ENCODE measurements around the gene CD3D. TPM values are rescaled to one million over a fixed set of nuclear protein-coding genes. Genes with fewer than 3 reads are reported as not detected.

CD3D gene
- total and polyA plus RNA-seq, 3 experiments from 2014 or later = 426 to 1,253 (median 438) TPM

DNA sequence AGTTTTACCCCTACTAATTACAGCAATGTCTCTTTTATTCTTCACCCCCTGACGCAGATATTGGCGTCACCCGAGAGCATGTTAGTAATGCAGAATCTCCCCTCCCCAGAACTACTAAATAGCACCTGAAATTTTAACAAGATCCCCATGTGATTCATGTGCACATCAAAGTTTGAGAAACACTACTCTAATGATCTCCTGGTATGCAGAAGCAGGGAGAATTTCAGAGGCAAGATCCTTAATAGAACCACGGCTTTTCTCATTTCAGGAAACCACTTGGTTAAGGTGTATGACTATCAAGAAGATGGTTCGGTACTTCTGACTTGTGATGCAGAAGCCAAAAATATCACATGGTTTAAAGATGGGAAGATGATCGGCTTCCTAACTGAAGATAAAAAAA lies 7.0 kb upstream of the CD3D start:
- Histone ChIP-seq H3K9me3 (ENCODE audit: low read length) (no peaks in the 10 kb centered on the region), H3K4me1 (ENCODE audit: insufficient read depth, low read length) (peaks cover 45% of the 10 kb centered on the region), H3K36me3 (ENCODE audit: insufficient read depth, low read length) (peaks cover 39% of the 10 kb centered on the region), H3K4me3 (ENCODE audit: low read length) (no peak overlapping the region), H3K27me3 (ENCODE audit: insufficient read depth, low read length, poor library complexity, severe bottlenecking) (no peaks in the 10 kb centered on the region), H3K27ac (ENCODE audit: low read depth, low read length) (no peak overlapping the region)
- H3K4me1 Mint-ChIP-seq = peaks cover 48 to 75% (median 66%) of the 10 kb centered on the region in 3 donors
- ChIA-PET CTCF (no interaction called here), POLR2A (interaction anchor here (1.0 kb wide), 1 partner anchor 44 kb away, joined by 3 read pairs; no protein-coding TSS in a partner anchor)
- DNase-seq = no peak
- no peaks in the 10 kb centered on the region for H3K27me3 Mint-ChIP-seq
- H3K4me3 Mint-ChIP-seq = peak overlapping the region in 1 of 7 donors; percentile 25
- H3K9me3 Mint-ChIP-seq = no peaks in the 10 kb centered on the region
- peaks cover 5 to 79% (median 41%) of the 10 kb centered on the region in 3 donors for H3K36me3 Mint-ChIP-seq
- H3K27ac Mint-ChIP-seq = peak overlapping the region; percentile 45 to 99 (median 92)

- H3K27me3 ChIP-seq (ENCODE audit: insufficient read depth, low read length, poor library complexity, severe bottlenecking) = no peaks in the 10 kb centered on the region
- Mint-ChIP-seq H3K4me3 (peak within 1 kb of the TSS; percentile 90 to 99 (median 94)), H3K9me3 (no peaks in the 10 kb centered on the region), H3K4me1 (peaks cover 68 to 77% (median 69%) of the 10 kb centered on the region in 3 donors), H3K27ac (peak within 1 kb of the TSS; percentile 94 to 100 (median 99)), H3K27me3 (no peaks in the 10 kb centered on the region), H3K36me3 (peaks cover 16 to 73% (median 33%) of the 10 kb centered on the region in 3 donors)
- H3K4me1 ChIP-seq (ENCODE audit: insufficient read depth, low read length) = peaks cover 56% of the 10 kb centered on the region
- peak within 1 kb of the TSS; percentile 87 for H3K27ac ChIP-seq (ENCODE audit: low read depth, low read length)
- H3K9me3 ChIP-seq (ENCODE audit: low read length) = no peaks in the 10 kb centered on the region
- DNase-seq = peak; percentile 40 to 87 (median 63)
- CTCF ChIA-PET = interaction anchor here (1.5 to 6.6 kb wide), 5 partner anchors 8 to 145 kb away, joined by 3 to 39 read pairs (median 4); no protein-coding TSS in a partner anchor
- peaks cover 11% of the 10 kb centered on the region for H3K36me3 ChIP-seq (ENCODE audit: insufficient read depth, low read length)
- peak within 1 kb of the TSS; percentile 99 for H3K4me3 ChIP-seq (ENCODE audit: low read length)
- POLR2A ChIA-PET = interaction anchor here (0.5 to 3.9 kb wide), 5 partner anchors 15 to 862 kb away, joined by 3 to 27 read pairs (median 3); partner anchors contain the start of genes CBL, CD3E and UBE4A
These were observed 1.5 kb upstream of the CD3D start, which contains the start of gene CD3G for GRCh38 chr11:118343981-118344515. Gene CD3G, plus strand, starts transcription at chr11:118344344. Its CDS starts 80 bp downstream, at chr11:118344424.

DNA sequence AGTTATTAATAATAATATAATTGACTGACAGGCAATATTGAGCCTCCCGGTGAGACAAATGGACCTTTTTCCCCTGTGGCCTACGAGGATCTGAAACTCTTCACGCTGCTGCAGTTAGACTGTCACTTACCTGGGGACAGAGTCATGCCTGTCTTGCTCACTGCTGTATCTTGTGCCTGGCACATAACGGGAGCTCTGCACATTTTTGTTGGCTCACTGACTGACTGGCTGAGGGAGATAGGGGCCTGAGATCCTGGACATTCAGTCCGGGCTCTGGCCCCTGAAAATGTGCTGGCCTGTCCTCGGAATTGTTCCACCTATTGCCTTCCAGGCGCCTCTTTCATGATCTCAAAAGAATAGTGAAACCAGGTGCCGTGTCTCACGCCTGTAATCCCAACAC lies 743 bp upstream of the CD3D start:
- H3K36me3 ChIP-seq (ENCODE audit: insufficient read depth, low read length) = peaks cover 4% of the 10 kb centered on the region
- ChIA-PET CTCF (interaction anchor here (0.8 to 6.6 kb wide), 5 partner anchors 9 to 145 kb away, joined by 3 to 39 read pairs (median 4); no protein-coding TSS in a partner anchor), POLR2A (interaction anchor here (0.9 to 2.0 kb wide), 2 partner anchors 21 to 38 kb away, joined by 3 to 21 read pairs; partner anchors contain the start of gene CD3E)
- Mint-ChIP-seq H3K9me3 (no peaks in the 10 kb centered on the region), H3K36me3 (peaks cover 22 to 73% (median 31%) of the 10 kb centered on the region in 3 donors), H3K4me1 (peaks cover 68 to 77% (median 69%) of the 10 kb centered on the region in 3 donors), H3K27ac (peak overlapping the region; percentile 94 to 100 (median 99)), H3K4me3 (peak overlapping the region; percentile 90 to 99 (median 94)), H3K27me3 (peaks cover 0 to 4% of the 10 kb centered on the region in 2 donors)
- peak overlapping the region; percentile 87 for H3K27ac ChIP-seq (ENCODE audit: low read depth, low read length)
- DNase-seq = peak in 1 of 5 donors; percentile 44
- H3K27me3 ChIP-seq (ENCODE audit: insufficient read depth, low read length, poor library complexity, severe bottlenecking) = no peaks in the 10 kb centered on the region
- H3K9me3 ChIP-seq (ENCODE audit: low read length) = no peaks in the 10 kb centered on the region
- peaks cover 56% of the 10 kb centered on the region for H3K4me1 ChIP-seq (ENCODE audit: insufficient read depth, low read length)
- peak overlapping the region; percentile 99 for H3K4me3 ChIP-seq (ENCODE audit: low read length)

DNA sequence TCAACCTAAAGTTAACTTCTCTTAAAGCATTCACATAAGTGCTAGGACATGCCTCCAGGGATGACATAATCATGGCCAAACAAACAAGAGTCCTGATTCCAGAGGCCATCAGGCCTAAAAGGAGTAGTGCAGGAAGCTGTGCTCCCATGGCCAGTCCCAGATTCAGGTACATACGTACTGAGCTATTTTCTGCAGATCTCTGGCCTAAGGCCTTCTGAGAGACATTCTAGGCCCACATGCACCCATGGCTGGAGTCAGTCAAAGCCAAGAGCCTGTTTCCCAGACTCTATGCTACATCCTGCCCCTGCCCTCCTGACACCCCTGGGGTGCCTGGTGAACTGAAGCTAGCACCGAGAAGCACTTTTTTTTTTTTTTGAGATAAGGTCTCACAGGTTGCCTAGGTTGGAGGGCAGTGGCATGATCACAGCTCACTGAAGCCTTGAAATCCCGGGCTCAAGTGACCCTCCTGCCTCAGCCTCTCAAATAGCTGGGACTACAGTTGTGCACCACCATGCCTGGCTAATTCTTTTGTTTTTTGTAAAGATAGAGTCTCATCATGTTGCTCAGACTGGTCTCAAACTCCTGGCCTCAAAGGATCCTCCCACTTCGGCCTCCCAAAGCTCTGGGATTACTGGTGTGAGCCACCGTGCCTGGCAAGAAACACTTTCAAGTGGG lies 553 bp downstream of the CD3D start:
- CTCF ChIA-PET = interaction anchor here (0.8 to 6.6 kb wide), 5 partner anchors 10 to 450 kb away, joined by 3 to 39 read pairs (median 3); partner anchors contain the start of gene JAML
- POLR2A ChIA-PET = interaction anchor here (0.7 to 2.0 kb wide), 6 partner anchors 17 to 117 kb away, joined by 3 to 21 read pairs (median 5); partner anchors contain the start of genes CD3E, JAML and UBE4A
- no peaks in the 10 kb centered on the region for H3K9me3 ChIP-seq (ENCODE audit: low read length)
- DNase-seq = peak in 1 of 5 donors; percentile 50
- H3K36me3 ChIP-seq (ENCODE audit: insufficient read depth, low read length) = peaks cover 4% of the 10 kb centered on the region
- peak overlapping the region; percentile 99 for H3K4me3 ChIP-seq (ENCODE audit: low read length)
- Mint-ChIP-seq H3K27ac (peak overlapping the region; percentile 94 to 100 (median 99)), H3K4me3 (peak overlapping the region; percentile 90 to 99 (median 94)), H3K27me3 (peaks cover 0 to 4% of the 10 kb centered on the region in 2 donors), H3K4me1 (peaks cover 61 to 70% (median 65%) of the 10 kb centered on the region in 3 donors), H3K9me3 (no peaks in the 10 kb centered on the region), H3K36me3 (peaks cover 22 to 75% (median 30%) of the 10 kb centered on the region in 3 donors)
- H3K4me1 ChIP-seq (ENCODE audit: insufficient read depth, low read length) = peaks cover 55% of the 10 kb centered on the region
- peak overlapping the region; percentile 87 for H3K27ac ChIP-seq (ENCODE audit: low read depth, low read length)
- no peaks in the 10 kb centered on the region for H3K27me3 ChIP-seq (ENCODE audit: insufficient read depth, low read length, poor library complexity, severe bottlenecking)

DNA sequence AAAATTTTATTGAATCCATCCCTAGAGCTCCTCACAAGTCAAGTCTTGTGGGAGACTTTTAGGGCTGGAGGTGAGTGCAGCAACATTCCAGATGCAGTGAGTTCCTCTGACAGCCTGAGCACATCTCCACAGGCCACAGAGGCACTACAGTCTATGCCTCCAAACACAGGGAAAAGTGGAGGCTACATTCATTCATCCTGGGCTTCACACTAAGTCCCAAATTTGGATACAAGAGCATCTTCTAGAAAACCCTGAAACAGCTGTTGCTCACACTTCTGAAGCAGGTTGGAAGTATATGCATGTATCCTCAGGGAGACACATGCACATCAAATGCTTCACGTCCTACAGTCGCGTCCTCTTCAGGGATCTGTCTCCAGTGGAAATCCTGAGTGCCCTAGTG lies 1.2 kb downstream of the CD3D start:
- Mint-ChIP-seq H3K9me3 (no peaks in the 10 kb centered on the region), H3K27me3 (peaks cover 0 to 4% of the 10 kb centered on the region in 2 donors), H3K27ac (peak overlapping the region; percentile 94 to 100 (median 99)), H3K36me3 (peaks cover 26 to 74% (median 31%) of the 10 kb centered on the region in 3 donors), H3K4me3 (peak overlapping the region; percentile 90 to 99 (median 94)), H3K4me1 (peaks cover 59 to 68% (median 63%) of the 10 kb centered on the region in 3 donors)
- peaks cover 54% of the 10 kb centered on the region for H3K4me1 ChIP-seq (ENCODE audit: insufficient read depth, low read length)
- peak overlapping the region; percentile 87 for H3K27ac ChIP-seq (ENCODE audit: low read depth, low read length)
- no peaks in the 10 kb centered on the region for H3K27me3 ChIP-seq (ENCODE audit: insufficient read depth, low read length, poor library complexity, severe bottlenecking)
- no peak for DNase-seq
- peak overlapping the region; percentile 99 for H3K4me3 ChIP-seq (ENCODE audit: low read length)
- H3K36me3 ChIP-seq (ENCODE audit: insufficient read depth, low read length) = peaks cover 4% of the 10 kb centered on the region
- CTCF ChIA-PET = interaction anchor here (0.8 to 6.6 kb wide), 4 partner anchors 11 to 143 kb away, joined by 3 to 39 read pairs (median 5); partner anchors contain the start of gene MPZL3
- H3K9me3 ChIP-seq (ENCODE audit: low read length) = no peaks in the 10 kb centered on the region
- POLR2A ChIA-PET = interaction anchor here (0.7 to 2.0 kb wide), 3 partner anchors 36 to 117 kb away, joined by 5 to 21 read pairs (median 5); partner anchors contain the start of genes CD3E and JAML

- Mint-ChIP-seq H3K4me3 (peak overlapping the region; percentile 90 to 99 (median 94)), H3K4me1 (peaks cover 56 to 65% (median 64%) of the 10 kb centered on the region in 3 donors), H3K9me3 (no peaks in the 10 kb centered on the region), H3K36me3 (peaks cover 22 to 69% (median 27%) of the 10 kb centered on the region in 3 donors), H3K27ac (peak overlapping the region; percentile 94 to 100 (median 99)), H3K27me3 (peaks cover 0 to 4% of the 10 kb centered on the region in 2 donors)
- CTCF ChIA-PET = interaction anchor here (0.8 to 6.6 kb wide), 4 partner anchors 12 to 196 kb away, joined by 3 to 39 read pairs (median 4); partner anchors contain the start of gene MPZL3
- Histone ChIP-seq H3K4me1 (ENCODE audit: insufficient read depth, low read length) (peaks cover 61% of the 10 kb centered on the region), H3K36me3 (ENCODE audit: insufficient read depth, low read length) (peaks cover 4% of the 10 kb centered on the region), H3K27me3 (ENCODE audit: insufficient read depth, low read length, poor library complexity, severe bottlenecking) (no peaks in the 10 kb centered on the region), H3K9me3 (ENCODE audit: low read length) (no peaks in the 10 kb centered on the region), H3K27ac (ENCODE audit: low read depth, low read length) (peak overlapping the region; percentile 87), H3K4me3 (ENCODE audit: low read length) (peak overlapping the region; percentile 99)
- peak in 1 of 5 donors; percentile 52 for DNase-seq
- POLR2A ChIA-PET = interaction anchor here (1.0 to 3.8 kb wide), 4 partner anchors 35 to 138 kb away, joined by 3 to 24 read pairs (median 6); partner anchors contain the start of gene CD3E
These were observed 2.1 kb downstream of the CD3D start for GRCh38 chr11:118340449-118340848.

GRCh38 chr11:118339281-118339961 lies 3.1 kb downstream of the CD3D start:
- Mint-ChIP-seq H3K27me3 (peaks cover 0 to 4% of the 10 kb centered on the region in 2 donors), H3K27ac (peak overlapping the region; percentile 94 to 100 (median 99)), H3K9me3 (no peaks in the 10 kb centered on the region), H3K36me3 (peaks cover 21 to 62% (median 25%) of the 10 kb centered on the region in 3 donors), H3K4me3 (peak overlapping the region; percentile 90 to 99 (median 94)), H3K4me1 (peaks cover 58 to 71% (median 67%) of the 10 kb centered on the region in 3 donors)
- peaks cover 4% of the 10 kb centered on the region for H3K36me3 ChIP-seq (ENCODE audit: insufficient read depth, low read length)
- H3K9me3 ChIP-seq (ENCODE audit: low read length) = no peaks in the 10 kb centered on the region
- peaks cover 65% of the 10 kb centered on the region for H3K4me1 ChIP-seq (ENCODE audit: insufficient read depth, low read length)
- no peaks in the 10 kb centered on the region for H3K27me3 ChIP-seq (ENCODE audit: insufficient read depth, low read length, poor library complexity, severe bottlenecking)
- peak overlapping the region; percentile 99 for H3K4me3 ChIP-seq (ENCODE audit: low read length)
- peak in 1 of 5 donors; percentile 53 for DNase-seq
- ChIA-PET CTCF (interaction anchor here (1.0 to 6.6 kb wide), 8 partner anchors 8 to 393 kb away, joined by 3 to 39 read pairs (median 4); no protein-coding TSS in a partner anchor), POLR2A (interaction anchor here (0.5 to 3.8 kb wide), 8 partner anchors 28 to 1194 kb away, joined by 3 to 24 read pairs (median 4); partner anchors contain the start of gene CD3E)
- H3K27ac ChIP-seq (ENCODE audit: low read depth, low read length) = peak overlapping the region; percentile 87
